DOHH2 (cell line): ENCODE data around the gene HIPK2.

Experiments
- H3F3A ChIP-seq: fragments of 200-600 bp; sonication (generic), shearing (Covaris generic); 2 replicates; pipeline ENCODE4 v1.6.0; 2016; ENCODE audit warnings: antibody characterized with exemption, mild to moderate bottlenecking; ENCODE audit not compliant: control insufficient read depth, insufficient read depth
- H3K27ac ChIP-seq: fragments of 200-600 bp; sonication (generic); 2 replicates; pipeline ENCODE4 v1.5.1; 2014; ENCODE audit warnings: low read depth, mild to moderate bottlenecking, low read length, moderate library complexity
- H3K27me3 ChIP-seq: fragments of 200-600 bp; sonication (generic); 2 replicates; pipeline ENCODE4 v1.6.1; 2014; ENCODE audit warnings: mild to moderate bottlenecking, low read length, mixed read lengths; ENCODE audit not compliant: control insufficient read depth
- H3K36me3 ChIP-seq: fragments of 200-600 bp; sonication (generic); 2 replicates; pipeline ENCODE4 v1.6.1; 2014; ENCODE audit warnings: mild to moderate bottlenecking, low read length, moderate library complexity, mixed read lengths; ENCODE audit not compliant: control insufficient read depth
- H3K4me1 ChIP-seq: fragments of 200-600 bp; sonication (generic); 2 replicates; pipeline ENCODE4 v1.6.1; 2014; ENCODE audit warnings: mild to moderate bottlenecking, low read length, mixed read lengths; ENCODE audit not compliant: control insufficient read depth
- H3K4me2 ChIP-seq: fragments of 200-600 bp; sonication (generic); 2 replicates; pipeline ENCODE4 v1.6.0; 2014; ENCODE audit warnings: mild to moderate bottlenecking, low read length, moderate library complexity
- H3K4me3 ChIP-seq: fragments of 200-600 bp; sonication (generic); 2 replicates; pipeline ENCODE4 v1.5.1; 2014; ENCODE audit warnings: mild to moderate bottlenecking, low read length, mixed read lengths
- H3K79me2 ChIP-seq: fragments of 200-600 bp; sonication (generic); 2 replicates; pipeline ENCODE4 v1.6.1; 2014; ENCODE audit warnings: mild to moderate bottlenecking, low read length, mixed read lengths; ENCODE audit not compliant: control insufficient read depth
- H3K9me2 ChIP-seq: fragments of 200-600 bp; sonication (generic); replicated peaks from 2 replicates; pipeline ENCODE4 v1.6.1; 2014; ENCODE audit warnings: mild to moderate bottlenecking, low read length, mixed read lengths; ENCODE audit not compliant: control insufficient read depth
- H3K9me3 ChIP-seq: fragments of 200-600 bp; sonication (generic); 2 replicates; pipeline ENCODE4 v1.6.1; 2014; ENCODE audit warnings: antibody characterized with exemption, low read length, mixed read lengths; ENCODE audit not compliant: control insufficient read depth, insufficient read depth
- H4K20me1 ChIP-seq: fragments of 200-600 bp; sonication (generic); 2 replicates; pipeline ENCODE4 v1.6.0; 2014; ENCODE audit warnings: low read depth, mild to moderate bottlenecking, antibody characterized with exemption, low read length, moderate library complexity; ENCODE audit not compliant: control insufficient read depth, insufficient read depth
- EZH2phosphoT487 ChIP-seq: fragments of 200-600 bp; sonication (generic); IDR thresholded peaks from 2 replicates; pipeline ENCODE4 v1.6.1; 2017; ENCODE audit warnings: borderline replicate concordance, mild to moderate bottlenecking, antibody characterized with exemption, low read length, moderate library complexity, mixed read lengths
- TF ChIP-seq, protein P1 (sequence below): fragments of 200-600 bp; sonication (generic); IDR thresholded peaks from one replicate; pipeline ENCODE4 v1.5.1; 2014; ENCODE audit warnings: antibody characterized with exemption, mild to moderate bottlenecking, low read depth, low read length; ENCODE audit not compliant: poor library complexity, severe bottlenecking

The HIPK2 gene

DNA sequence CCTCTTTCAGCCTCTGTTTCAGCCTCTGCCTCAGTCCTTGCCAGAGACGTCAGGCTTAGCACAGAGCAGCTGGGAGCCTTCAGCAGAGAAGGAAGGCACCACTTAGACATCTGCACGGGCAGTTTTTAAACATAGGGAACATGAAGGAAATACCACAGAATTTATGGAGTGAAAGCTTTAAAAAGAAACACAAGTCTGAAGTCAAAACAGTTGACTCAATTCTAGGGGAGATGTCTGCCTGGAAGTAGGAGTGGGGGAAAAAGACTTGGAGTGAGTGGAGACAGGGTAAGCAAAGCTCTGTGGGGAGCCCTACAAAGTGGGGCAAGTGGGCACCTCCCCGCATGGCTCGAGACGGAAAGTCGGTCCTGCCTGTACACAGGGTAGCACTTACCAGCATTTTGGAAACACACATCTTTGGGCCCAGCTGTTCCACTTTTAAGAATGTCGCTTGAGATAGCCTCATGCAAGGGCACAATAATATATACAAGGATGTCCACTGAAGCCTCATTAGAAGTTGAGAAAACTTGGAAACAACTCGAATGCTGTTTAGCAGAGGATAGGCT is 46.2 kb upstream of the HIPK2 start:
- Histone ChIP-seq H3K4me3 (no peak overlapping the region), H3K27ac (no peak overlapping the region), H3K27me3 (peaks cover 7% of the 10 kb centered on the region), H3K9me2 (no peaks in the 10 kb centered on the region), H3K9me3 (no peaks in the 10 kb centered on the region), H4K20me1 (no peaks in the 10 kb centered on the region), H3K4me1 (peaks cover 1% of the 10 kb centered on the region; the same call in 1 of the 2 replicates), H3K4me2 (no peak overlapping the region), H3K79me2 (no peaks in the 10 kb centered on the region), H3K36me3 (no peaks in the 10 kb centered on the region), H3F3A (no peaks in the 10 kb centered on the region)
- no peak for TF ChIP-seq EZH2phosphoT487

DNA sequence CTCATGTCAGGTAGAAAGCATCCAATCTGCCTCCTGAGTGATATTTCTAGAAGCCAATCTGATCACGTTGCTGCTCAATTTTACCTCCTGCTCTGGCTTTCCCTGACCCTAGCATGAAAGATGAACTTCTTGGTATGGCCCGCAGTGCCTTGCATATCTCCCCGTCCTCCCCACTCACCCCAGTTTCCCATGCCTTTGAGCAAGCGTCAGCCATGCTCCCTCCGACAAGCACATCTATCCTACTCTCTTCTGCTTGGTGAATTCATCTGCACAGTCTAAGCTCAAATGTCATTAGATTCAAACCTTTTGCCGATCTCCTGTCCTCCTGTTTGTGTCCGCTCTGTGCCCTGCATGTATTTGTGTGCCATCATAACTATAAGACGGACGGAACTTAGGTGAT is 45.1 kb upstream of the HIPK2 start:
- Histone ChIP-seq H3K27me3 (peaks cover 2% of the 10 kb centered on the region; the same call in 1 of the 2 replicates), H3K27ac (no peak overlapping the region)
- TF ChIP-seq, protein P1, sequence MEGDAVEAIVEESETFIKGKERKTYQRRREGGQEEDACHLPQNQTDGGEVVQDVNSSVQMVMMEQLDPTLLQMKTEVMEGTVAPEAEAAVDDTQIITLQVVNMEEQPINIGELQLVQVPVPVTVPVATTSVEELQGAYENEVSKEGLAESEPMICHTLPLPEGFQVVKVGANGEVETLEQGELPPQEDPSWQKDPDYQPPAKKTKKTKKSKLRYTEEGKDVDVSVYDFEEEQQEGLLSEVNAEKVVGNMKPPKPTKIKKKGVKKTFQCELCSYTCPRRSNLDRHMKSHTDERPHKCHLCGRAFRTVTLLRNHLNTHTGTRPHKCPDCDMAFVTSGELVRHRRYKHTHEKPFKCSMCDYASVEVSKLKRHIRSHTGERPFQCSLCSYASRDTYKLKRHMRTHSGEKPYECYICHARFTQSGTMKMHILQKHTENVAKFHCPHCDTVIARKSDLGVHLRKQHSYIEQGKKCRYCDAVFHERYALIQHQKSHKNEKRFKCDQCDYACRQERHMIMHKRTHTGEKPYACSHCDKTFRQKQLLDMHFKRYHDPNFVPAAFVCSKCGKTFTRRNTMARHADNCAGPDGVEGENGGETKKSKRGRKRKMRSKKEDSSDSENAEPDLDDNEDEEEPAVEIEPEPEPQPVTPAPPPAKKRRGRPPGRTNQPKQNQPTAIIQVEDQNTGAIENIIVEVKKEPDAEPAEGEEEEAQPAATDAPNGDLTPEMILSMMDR = no peak
- TF ChIP-seq EZH2phosphoT487 = no peak

DNA sequence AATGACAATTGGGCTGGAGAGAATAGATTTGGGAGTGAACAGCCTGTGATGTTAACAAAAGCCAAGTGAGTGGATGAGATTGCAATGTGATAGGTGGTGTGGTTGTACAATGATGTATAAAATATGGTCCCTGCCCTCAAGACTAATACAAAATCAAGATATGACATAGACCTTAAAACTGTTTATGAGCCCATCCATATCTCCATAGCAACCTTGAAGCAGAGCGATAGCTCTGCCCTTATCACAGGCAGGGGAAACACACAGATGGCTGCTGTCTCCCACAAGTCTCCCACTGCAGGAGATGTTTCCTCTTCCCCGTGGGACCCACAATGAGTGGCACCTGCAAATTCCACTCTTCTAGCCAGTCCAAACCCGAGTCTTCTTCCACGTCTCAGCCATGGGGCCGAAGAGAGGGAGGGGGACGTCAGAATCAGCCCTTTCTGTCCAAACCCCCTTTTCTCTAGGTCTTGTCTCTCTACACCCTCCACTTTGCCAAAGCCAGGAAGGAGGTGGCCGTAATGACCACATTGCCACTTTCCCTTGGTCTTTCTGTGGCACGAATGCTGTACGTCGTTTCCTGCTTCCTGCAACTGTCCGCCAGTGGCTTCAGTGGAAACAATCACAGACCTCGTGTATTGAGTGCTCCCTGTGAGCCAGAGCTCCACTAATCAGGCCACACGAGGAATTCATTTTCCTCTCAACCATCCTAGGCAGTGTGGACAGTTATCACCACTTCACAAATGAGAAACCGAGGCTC is 43.7 kb upstream of the HIPK2 start:
- no peaks in the 10 kb centered on the region for H3K27me3 ChIP-seq
- no peaks in the 10 kb centered on the region for H3K4me1 ChIP-seq

More for the DNA sequence above, 45.1 kb upstream of the HIPK2 start:
- Histone ChIP-seq H3K79me2 (no peaks in the 10 kb centered on the region), H3F3A (no peaks in the 10 kb centered on the region), H3K4me3 (no peak overlapping the region), H3K9me2 (no peaks in the 10 kb centered on the region), H3K4me2 (no peak overlapping the region), H3K9me3 (no peaks in the 10 kb centered on the region), H3K4me1 (no peaks in the 10 kb centered on the region), H3K36me3 (no peaks in the 10 kb centered on the region), H4K20me1 (no peaks in the 10 kb centered on the region)

DNA sequence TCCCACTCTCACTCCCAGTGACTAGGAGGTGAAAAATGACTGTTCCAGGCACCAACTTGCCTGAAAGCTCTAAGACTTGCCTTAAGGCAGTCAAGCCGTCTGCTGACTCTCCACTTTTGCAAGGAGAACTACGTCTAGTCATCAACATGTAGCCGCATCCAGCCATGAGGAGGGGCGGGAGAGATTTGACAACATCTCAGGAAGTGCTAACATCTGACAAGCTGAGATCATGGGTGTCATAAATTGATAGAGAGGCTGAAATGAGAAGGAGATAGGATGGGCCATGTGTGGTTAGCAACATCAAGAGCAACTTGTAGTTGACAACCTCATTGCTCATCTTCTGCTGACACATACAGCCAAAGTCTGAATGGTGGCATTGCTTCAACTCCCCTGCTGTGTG is 42.3 kb upstream of the HIPK2 start:
- no peak overlapping the region for H3K4me3 ChIP-seq
- no peaks in the 10 kb centered on the region for H3K36me3 ChIP-seq
- no peaks in the 10 kb centered on the region for H3K4me1 ChIP-seq
- no peaks in the 10 kb centered on the region for H3K9me3 ChIP-seq
- no peaks in the 10 kb centered on the region for H3K79me2 ChIP-seq
- no peaks in the 10 kb centered on the region for H3F3A ChIP-seq
- no peak overlapping the region for H3K27ac ChIP-seq
- H3K4me2 ChIP-seq = no peak overlapping the region
- no peaks in the 10 kb centered on the region for H3K27me3 ChIP-seq
- H4K20me1 ChIP-seq = no peaks in the 10 kb centered on the region
- no peaks in the 10 kb centered on the region for H3K9me2 ChIP-seq
- TF ChIP-seq, protein P1 = no peak
- TF ChIP-seq EZH2phosphoT487 = no peak

More for the DNA sequence above, 43.7 kb upstream of the HIPK2 start:
- H3F3A ChIP-seq = no peaks in the 10 kb centered on the region
- H3K9me2 ChIP-seq = no peaks in the 10 kb centered on the region
- H3K27ac ChIP-seq = no peak overlapping the region
- H3K9me3 ChIP-seq = no peaks in the 10 kb centered on the region
- H3K79me2 ChIP-seq = no peaks in the 10 kb centered on the region
- no peak overlapping the region for H3K4me2 ChIP-seq
- TF ChIP-seq, protein P1 = no peak
- TF ChIP-seq EZH2phosphoT487 = no peak
- no peaks in the 10 kb centered on the region for H3K36me3 ChIP-seq
- H4K20me1 ChIP-seq = no peaks in the 10 kb centered on the region
- no peak overlapping the region for H3K4me3 ChIP-seq
